ENCODE data around the gene SLC25A19. TPM values are rescaled to one million over a fixed set of nuclear protein-coding genes. Genes with fewer than 3 reads are reported as not detected.
"Not testable (repeated sequence)": the region's sequence is repeated elsewhere in the genome, so short reads cannot be mapped to it uniquely, and the experiment has no call there.

Gene SLC25A19
- total RNA-seq, 1 donor: 5.9 TPM

DNA sequence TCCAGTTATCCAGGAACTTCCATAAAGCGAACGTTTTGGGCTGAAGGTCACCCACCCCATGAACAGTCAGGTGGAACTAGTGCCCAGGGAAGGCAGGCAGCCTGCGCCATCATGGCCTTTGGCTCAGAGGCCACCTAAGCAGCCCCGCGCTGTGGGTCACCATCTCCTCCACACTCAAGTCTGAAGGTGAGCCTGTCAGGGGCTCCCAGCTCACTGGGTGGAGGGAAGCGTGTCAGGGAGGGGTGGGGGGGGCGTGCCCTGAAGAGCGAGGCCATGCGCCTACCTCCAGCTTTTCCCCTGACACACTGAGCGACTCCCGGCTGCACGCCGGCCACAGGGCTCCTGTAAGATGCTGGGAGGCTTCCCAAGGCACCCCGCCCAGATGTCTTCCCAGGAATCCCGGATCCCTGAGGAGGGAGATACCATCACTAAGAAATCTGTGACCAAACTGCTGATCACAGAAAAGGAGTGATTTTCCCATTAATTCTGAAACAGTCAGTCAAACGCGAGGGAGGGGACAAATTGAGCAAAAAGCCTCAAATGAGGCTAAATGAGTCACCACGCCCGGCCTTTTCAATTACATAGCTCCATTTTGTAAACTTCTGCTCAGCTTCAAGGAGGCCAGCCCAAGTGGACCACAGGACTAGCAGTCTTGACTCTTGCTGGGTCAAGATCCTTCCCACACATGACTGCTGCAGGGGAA is 26.5 kb upstream of the SLC25A19 start:
- Histone ChIP-seq H3K4me1 (ENCODE audit: insufficient read depth, low read length) (peaks cover 84% of the 10 kb centered on the region), H3K4me3 (ENCODE audit: low read length) (no peak overlapping the region), H3K9me3 (ENCODE audit: low read depth, low read length) (no peaks in the 10 kb centered on the region), H3K27me3 (ENCODE audit: insufficient read depth, low read length) (no peaks in the 10 kb centered on the region)

DNA sequence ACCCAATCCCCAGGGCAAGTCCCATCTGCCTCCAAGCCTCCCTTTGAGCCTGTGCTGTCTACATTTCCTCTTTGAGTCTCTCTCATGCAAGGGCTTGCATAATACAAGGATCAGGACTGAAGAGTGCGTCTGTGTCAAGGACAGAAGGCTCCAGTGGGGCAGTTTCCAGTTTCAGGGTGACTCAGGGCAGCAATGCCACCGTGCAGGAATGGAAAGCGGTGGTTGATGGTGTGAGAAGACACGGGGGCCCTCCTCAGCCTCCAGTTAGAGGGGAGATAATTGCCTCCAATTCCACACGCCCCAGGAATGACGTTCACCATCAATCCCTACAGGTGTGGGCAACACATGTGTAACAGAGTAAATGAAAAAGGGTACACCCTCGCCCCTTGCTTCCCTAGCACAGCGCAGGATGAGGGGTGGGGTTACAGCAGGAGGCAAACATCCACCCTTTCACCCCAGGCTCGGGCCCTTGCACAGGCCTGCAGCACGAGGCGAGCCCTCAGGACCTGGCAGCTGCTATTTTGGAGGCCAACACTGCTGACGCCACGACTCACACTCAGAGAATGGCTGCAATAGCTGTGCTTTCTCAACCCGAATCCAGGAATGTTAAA is 24.8 kb upstream of the SLC25A19 start:
- no peaks in the 10 kb centered on the region for H3K9me3 ChIP-seq (ENCODE audit: low read depth, low read length)
- H3K4me3 ChIP-seq (ENCODE audit: low read length): no peak overlapping the region
- H3K27me3 ChIP-seq (ENCODE audit: insufficient read depth, low read length): no peaks in the 10 kb centered on the region
- H3K4me1 ChIP-seq (ENCODE audit: insufficient read depth, low read length): peaks cover 99% of the 10 kb centered on the region

DNA sequence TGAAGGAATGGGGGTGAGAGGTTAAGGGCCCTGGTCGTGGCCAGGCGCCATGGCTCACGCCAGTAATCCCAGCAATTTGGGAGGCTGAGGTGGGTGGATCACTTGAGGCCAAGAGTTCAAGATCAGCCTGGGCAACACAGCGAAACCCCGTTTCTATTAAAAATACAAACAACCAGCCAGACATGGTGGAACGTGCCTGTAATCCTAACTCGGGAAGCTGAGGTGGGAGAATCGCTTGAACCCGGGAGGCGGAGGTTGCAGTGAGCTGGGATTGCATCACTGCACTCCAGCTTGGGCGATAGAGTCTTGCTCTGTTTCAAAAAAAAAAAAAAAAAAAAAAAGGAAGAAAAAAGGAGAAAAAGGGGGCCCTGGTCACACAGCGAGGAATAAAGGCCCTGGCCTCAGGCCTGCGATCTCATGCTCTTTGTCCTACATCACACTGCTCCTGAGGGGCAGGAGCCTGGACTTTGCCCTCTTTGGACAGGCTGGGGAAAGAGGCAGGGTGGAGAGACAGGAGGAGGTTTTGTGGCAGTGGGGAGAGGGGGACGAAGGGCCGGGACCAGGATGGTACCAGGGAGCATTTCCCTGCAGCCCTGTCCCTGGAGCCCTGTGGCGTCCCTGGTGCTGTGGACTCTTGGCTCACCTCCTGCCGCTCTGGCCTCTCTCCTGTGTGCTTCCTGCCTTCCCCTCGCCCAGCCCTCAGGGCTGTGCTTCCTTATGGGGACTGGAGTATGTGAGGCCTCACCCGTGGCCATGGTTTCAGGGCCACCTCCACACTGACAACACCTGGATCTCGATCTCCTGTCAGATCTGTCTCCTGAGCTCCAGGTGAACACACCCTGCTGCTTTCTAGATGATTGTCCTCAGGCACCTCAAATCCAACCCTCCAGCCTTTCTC is 19.7 kb upstream of the SLC25A19 start:
- no peaks in the 10 kb centered on the region for H3K9me3 ChIP-seq (ENCODE audit: low read depth, low read length)
- no peaks in the 10 kb centered on the region for H3K27me3 ChIP-seq (ENCODE audit: insufficient read depth, low read length)
- H3K4me1 ChIP-seq (ENCODE audit: insufficient read depth, low read length): peaks cover 85% of the 10 kb centered on the region
- no peak overlapping the region for H3K4me3 ChIP-seq (ENCODE audit: low read length)

DNA sequence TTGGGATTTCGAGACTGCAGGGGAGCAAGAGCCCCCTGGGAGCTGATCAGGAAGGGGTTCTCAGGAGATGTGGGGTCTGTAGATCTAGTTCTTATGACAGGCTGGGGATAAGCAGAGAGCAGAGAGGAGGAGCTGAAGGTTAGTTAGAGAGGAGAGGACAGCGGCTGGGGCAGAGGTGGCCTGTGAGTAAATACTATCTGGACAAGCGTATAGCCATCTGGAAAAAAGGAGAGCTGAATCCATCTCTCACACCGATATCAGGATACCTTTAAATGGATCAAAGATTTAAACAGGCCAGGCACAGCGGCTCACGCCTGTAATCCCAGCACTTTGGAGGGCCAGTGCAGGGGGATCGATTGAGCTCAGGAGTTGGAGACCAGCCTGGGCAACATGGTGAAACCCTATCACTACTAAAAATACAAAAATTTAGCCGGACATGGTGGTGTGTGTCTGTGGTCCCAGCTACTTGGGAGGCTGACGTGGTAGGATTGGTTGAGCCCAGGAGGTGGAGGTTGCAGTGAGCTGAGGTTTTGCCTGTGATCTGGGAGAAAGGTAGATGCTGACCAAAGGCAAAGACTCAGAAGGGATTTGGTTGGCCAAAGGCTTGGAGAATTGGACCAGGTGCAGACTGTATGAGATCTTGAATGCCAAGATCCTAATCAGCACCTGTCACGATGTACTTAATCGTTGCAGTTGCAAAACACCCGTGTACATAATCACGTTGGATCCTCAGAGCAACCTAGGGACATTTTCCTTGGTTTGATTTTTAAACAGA is 18.9 kb upstream of the SLC25A19 start:
- no peak overlapping the region for H3K4me3 ChIP-seq (ENCODE audit: low read length)
- no peaks in the 10 kb centered on the region for H3K9me3 ChIP-seq (ENCODE audit: low read depth, low read length)
- no peaks in the 10 kb centered on the region for H3K27me3 ChIP-seq (ENCODE audit: insufficient read depth, low read length)
- peaks cover 76% of the 10 kb centered on the region for H3K4me1 ChIP-seq (ENCODE audit: insufficient read depth, low read length)

DNA sequence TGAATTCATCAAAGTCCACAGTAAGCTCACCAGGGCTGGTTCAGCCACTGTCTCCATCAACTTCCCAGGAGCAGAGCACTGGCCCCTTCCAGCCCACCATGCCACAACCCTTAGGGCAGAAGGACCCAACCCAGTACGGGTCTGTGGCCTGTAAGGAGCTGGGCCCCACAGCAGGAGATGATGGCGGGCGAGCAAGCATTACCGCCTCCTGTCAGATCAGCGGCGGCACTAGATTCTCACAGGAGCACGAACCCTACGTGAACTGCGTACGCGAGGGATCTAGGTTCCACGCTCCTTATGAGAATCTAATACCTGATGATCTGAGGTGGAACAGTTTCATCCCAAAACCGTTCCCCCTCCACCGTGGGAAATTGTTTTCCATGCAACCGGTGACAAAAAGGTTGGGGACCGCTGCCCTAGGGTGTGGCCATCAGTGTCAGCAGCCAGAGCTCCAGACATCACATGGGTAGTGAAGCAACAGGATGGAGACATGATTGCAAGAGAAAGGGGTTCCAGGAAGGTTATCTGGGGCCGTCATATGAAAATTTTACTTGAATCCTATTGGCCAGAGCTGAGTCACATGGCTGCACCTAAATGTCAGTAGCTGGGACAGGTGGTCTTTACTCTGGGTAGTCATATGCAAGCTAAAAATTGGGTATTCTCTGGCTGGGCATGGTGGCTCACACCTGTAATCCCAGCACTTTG is 12.4 kb upstream of the SLC25A19 start:
- Histone ChIP-seq H3K4me3 (ENCODE audit: low read length) (no peak overlapping the region), H3K27me3 (ENCODE audit: insufficient read depth, low read length) (no peaks in the 10 kb centered on the region), H3K9me3 (ENCODE audit: low read depth, low read length) (no peaks in the 10 kb centered on the region), H3K4me1 (ENCODE audit: insufficient read depth, low read length) (peaks cover 71% of the 10 kb centered on the region)

DNA sequence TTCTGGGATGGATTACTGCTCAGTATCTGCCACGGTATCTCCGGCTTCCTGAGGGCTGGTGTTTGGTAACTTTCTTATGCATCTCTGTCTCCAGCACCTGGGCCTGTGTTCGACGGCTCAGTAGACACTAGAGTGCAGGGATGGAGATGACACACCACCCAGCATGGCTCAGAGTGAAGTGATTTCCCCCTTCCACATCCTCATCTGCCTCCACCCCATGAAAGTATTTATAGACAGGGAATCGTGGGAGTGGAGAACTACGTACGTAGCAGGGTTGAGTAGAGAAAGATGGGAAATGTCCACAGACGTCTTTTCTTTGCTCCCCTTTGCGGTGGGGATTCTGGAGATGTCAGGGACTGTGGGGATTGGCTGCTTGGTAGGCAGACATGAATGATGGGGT is 11.8 kb upstream of the SLC25A19 start:
- Histone ChIP-seq H3K27me3 (ENCODE audit: insufficient read depth, low read length) (no peaks in the 10 kb centered on the region), H3K4me1 (ENCODE audit: insufficient read depth, low read length) (peaks cover 71% of the 10 kb centered on the region)

DNA sequence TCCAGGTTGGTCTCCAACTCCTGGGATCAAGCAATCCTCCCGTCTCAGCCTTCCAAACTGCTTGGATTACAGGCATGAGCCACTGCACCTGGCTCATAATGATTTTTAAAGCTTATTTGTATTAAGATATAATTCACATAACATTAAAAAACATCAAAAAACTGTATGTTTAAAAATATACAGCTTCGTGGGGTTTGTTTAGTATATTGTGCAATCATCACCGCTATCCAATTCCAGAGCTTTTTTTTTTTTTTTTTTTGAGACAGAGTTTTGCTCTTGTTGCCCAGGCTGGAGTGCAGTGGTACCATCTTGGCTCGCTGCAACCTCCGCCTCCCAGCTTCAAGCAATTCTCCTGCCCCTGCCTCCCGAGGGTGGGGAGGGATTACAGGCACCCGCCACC is 11.0 kb upstream of the SLC25A19 start:
- no peaks in the 10 kb centered on the region for H3K9me3 ChIP-seq (ENCODE audit: low read depth, low read length)
- no peak overlapping the region for H3K4me3 ChIP-seq (ENCODE audit: low read length)
- peaks cover 72% of the 10 kb centered on the region for H3K4me1 ChIP-seq (ENCODE audit: insufficient read depth, low read length)
- H3K27me3 ChIP-seq (ENCODE audit: insufficient read depth, low read length): no peaks in the 10 kb centered on the region

More for the DNA sequence above, 11.8 kb upstream of the SLC25A19 start:
- Histone ChIP-seq H3K9me3 (ENCODE audit: low read depth, low read length) (no peaks in the 10 kb centered on the region), H3K4me3 (ENCODE audit: low read length) (no peak overlapping the region)

DNA sequence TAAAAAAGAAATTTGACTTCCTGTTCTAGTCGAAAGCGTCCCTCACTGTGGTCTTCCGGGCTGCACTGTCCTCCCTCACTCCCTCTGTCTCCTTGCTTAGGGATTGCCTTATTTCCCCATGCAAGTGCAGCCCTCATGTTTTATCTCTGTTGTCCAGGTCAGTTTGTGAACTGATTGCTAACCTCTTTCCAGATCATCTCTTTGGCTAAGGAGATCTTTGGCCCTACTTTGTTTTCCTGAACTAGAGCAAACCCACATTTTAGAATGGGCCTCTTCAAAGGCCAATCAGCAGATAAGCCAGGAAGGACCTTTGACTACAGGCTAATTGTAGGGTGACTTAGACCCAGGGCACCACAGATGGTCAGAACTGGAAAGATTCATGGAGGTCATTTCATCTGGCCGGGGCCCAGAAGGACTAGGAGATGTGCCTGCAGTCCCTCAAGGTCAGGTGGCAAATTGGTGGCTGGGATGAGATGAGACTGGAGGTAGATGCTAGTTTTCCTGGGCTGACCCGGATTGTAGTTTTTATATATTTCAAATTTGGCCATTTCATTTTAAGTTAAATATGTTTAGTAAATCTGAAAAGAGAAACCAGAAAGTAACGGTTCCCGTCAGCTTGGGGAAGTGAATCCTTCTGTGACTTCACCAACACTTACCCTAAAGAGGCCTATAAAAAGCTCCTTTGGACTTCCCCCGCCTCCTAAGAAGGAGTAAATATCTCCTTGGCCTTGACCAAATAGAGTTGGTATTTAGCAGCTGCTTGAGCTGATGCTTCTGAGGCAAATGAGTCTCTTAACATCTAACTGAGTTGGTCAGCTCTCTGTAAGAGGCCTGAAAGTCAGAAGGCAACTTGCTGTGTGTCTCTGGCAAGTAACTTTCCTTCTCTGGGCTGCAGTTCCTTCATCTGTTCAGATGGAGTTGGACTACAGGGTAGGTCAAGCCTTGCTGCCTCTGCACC is 6.2 kb upstream of the SLC25A19 start:
- Histone ChIP-seq H3K27me3 (ENCODE audit: insufficient read depth, low read length) (no peaks in the 10 kb centered on the region), H3K4me1 (ENCODE audit: insufficient read depth, low read length) (peaks cover 87% of the 10 kb centered on the region), H3K4me3 (ENCODE audit: low read length) (no peak overlapping the region), H3K9me3 (ENCODE audit: low read depth, low read length) (no peaks in the 10 kb centered on the region)

DNA sequence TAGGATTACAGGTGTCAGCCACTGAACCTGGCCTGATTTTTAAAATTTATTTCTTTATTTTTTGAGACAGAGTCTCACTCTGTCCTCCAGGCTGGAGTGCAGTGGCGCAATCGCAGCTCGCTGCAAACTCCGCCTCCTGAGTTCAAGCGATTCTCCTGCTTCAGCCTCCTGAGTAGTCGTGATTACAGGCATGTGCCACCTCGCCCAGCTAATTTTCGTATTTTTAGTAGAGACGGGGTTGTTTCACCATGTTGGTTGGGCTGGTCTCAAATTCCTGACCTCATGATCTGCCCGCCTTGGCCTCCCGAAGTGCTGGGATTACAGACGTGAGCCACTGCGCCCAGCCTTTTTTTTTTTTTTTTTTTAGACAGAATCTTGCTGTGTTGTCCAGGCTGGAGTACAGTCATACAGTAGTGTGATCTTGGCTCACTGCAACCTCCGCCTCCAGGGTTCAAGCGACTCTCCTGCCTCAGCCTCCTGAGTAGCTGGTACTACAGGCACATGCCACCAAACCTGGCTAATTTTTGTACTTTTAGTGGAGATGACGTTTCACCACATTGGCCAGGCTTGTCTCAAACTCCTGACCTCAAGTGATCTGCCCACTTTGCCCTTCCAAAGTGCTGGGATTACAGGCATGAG is 3.7 kb upstream of the SLC25A19 start:
- not testable (repeated sequence) for H3K27me3 ChIP-seq (ENCODE audit: insufficient read depth, low read length); H3K4me3 ChIP-seq (ENCODE audit: low read length); H3K9me3 ChIP-seq (ENCODE audit: low read depth, low read length)
- peaks cover 81% of the 10 kb centered on the region for H3K4me1 ChIP-seq (ENCODE audit: insufficient read depth, low read length)

DNA sequence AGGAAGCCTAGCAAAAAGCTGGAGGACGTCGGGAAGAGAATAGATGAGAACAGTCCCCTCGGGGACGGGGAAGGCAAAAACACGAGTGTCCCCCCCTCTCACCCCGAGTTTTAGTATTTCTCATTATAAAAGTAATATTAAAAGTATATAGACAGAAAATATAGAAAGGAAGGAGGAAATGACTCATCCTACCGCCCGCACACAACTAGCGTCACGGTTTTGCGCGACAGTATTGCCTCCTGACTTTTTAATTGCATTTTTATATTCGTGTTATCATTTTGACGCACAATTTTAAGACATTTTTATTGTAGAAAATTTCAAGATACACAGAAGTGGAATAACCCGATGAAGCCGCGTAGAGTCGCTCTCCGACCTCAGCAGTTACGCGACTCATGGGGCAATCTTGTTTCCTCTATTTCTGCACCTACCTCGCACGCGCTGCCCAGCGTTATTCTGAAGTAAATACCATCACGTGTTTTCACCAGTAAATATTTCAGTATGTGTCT is 652 bp upstream of the SLC25A19 start:
- H3K27me3 ChIP-seq (ENCODE audit: insufficient read depth, low read length): no peaks in the 10 kb centered on the region
- no peaks in the 10 kb centered on the region for H3K9me3 ChIP-seq (ENCODE audit: low read depth, low read length)
- H3K4me1 ChIP-seq (ENCODE audit: insufficient read depth, low read length): peaks cover 59% of the 10 kb centered on the region
- peak overlapping the region; percentile 72 for H3K4me3 ChIP-seq (ENCODE audit: low read length)

DNA sequence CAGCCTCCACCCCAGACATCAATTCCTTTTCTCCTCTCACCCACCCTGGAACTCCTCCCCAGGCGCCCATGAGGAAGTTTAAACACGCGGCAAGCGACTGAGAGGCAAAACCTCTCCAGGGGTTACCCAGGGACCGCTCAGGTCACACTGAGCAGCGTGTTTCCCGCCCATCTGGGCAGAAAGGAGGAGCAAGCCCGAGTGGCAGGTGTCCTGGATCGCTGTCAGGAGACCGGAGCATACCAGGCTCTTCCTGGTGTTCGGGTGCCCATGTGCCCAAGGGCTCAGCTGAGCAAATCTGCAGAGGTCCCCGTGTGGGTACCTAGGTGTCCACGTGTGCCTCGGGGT is 491 bp downstream of the SLC25A19 start:
- Histone ChIP-seq H3K4me1 (ENCODE audit: insufficient read depth, low read length) (peaks cover 47% of the 10 kb centered on the region), H3K27me3 (ENCODE audit: insufficient read depth, low read length) (no peaks in the 10 kb centered on the region), H3K4me3 (ENCODE audit: low read length) (peak overlapping the region; percentile 72), H3K9me3 (ENCODE audit: low read depth, low read length) (no peaks in the 10 kb centered on the region)

DNA sequence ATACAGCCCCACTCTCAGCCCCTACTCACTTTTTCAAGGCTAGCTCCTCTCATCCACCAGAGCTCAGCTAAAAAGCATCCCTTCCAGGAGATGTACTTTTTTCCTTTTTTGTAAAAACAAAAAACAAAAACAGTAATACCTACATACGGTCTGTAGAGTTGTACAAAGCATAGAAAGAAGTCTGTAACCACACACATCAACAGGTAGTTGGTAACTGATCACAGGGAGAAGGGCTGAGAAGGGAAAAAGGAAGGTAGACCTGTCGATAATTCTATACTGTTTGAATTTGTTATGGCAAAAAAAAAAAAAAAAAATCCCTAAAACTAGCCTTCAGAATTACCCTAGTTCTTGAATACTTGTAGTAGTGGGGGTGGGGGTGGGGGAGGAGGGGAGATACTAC is 874 bp downstream of the SLC25A19 start:
- Histone ChIP-seq H3K4me1 (ENCODE audit: insufficient read depth, low read length) (peaks cover 43% of the 10 kb centered on the region), H3K4me3 (ENCODE audit: low read length) (peak overlapping the region; percentile 72), H3K9me3 (ENCODE audit: low read depth, low read length) (no peaks in the 10 kb centered on the region), H3K27me3 (ENCODE audit: insufficient read depth, low read length) (no peaks in the 10 kb centered on the region)

DNA sequence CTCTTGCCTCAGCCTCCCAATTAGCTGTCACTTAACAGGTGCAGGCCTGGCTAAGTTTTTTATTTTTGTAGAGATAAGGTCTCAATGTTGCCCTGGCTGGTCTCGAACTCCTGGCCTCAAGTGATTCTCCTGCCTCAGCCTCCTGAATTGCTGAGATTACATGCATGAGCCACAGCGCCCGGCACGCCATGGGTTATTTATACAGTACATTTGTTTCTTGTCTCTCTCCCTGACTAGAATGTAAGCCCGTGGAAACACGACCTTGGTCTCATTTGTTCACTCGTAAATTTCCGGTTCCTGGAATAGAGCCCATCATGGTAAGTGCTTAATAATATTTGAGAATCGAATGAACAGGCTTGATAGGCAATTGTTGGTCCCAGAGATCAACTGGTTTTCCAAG is 2.0 kb downstream of the SLC25A19 start:
- Histone ChIP-seq H3K4me3 (ENCODE audit: low read length) (no peak overlapping the region), H3K27me3 (ENCODE audit: insufficient read depth, low read length) (no peaks in the 10 kb centered on the region), H3K9me3 (ENCODE audit: low read depth, low read length) (no peaks in the 10 kb centered on the region), H3K4me1 (ENCODE audit: insufficient read depth, low read length) (peaks cover 32% of the 10 kb centered on the region)

All from mononuclear cell (primary cell).